K562 (cell line): ENCODE results near the gene TXNDC15. TPM values are rescaled to one million over a fixed set of nuclear protein-coding genes. Genes with fewer than 3 reads are reported as not detected.

Experiments used
- BACH1 ChIP-seq: fragments of 200-800 bp; sonication (Bioruptor generic); IDR thresholded peaks from 2 replicates; pipeline ENCODE4 v1.6.1; 2016; ENCODE audit warnings: missing genetic modification characterization, missing compliant biosample characterization
- DEAF1 ChIP-seq: fragments of 450-650 bp; formaldehyde crosslinking; IDR thresholded peaks from 2 replicates; pipeline ENCODE4 v1.4.0; 2020; ENCODE audit warnings: mild to moderate bottlenecking, moderate library complexity
- E2F6 ChIP-seq, 2 experiments: IDR thresholded peaks; 2 replicates each; pipeline ENCODE4 v1.6.1; 2011; ENCODE audit warnings: borderline replicate concordance in 1 of 2, control low read depth in 1 of 2, low read depth in 1 of 2, low read length in 1 of 2, mild to moderate bottlenecking in 1 of 2, mixed read lengths in 1 of 2, moderate library complexity in 1 of 2; ENCODE audit not compliant: insufficient read depth in 1 of 2, insufficient read length in 1 of 2, poor library complexity in 1 of 2, severe bottlenecking in 1 of 2; ENCODE audit errors: extremely low read depth in 1 of 2
- ETV5 ChIP-seq: sonication (generic); formaldehyde crosslinking; IDR thresholded peaks from 2 replicates; pipeline ENCODE4 v1.4.0; 2020; ENCODE audit warnings: low read depth, mild to moderate bottlenecking, missing genetic modification reagents
- GABPA ChIP-seq: fragments of 200-800 bp; sonication (Bioruptor generic); conservative IDR thresholded peaks from 2 replicates; pipeline ENCODE4 v1.6.1; 2016; ENCODE audit warnings: low read depth, missing genetic modification characterization, missing compliant biosample characterization
- HEY1 ChIP-seq: fragments of 250-450 bp; sonication (Bioruptor Pico); IDR thresholded peaks from 2 replicates; pipeline ENCODE4 v1.5.0; 2020; ENCODE audit warnings: mild to moderate bottlenecking, moderate library complexity, borderline replicate concordance
- L3MBTL2 ChIP-seq: fragments of 450-650 bp; IDR thresholded peaks from 2 replicates; pipeline ENCODE4 v1.6.1; 2016; ENCODE audit warnings: mild to moderate bottlenecking, moderate library complexity
- MCM5 ChIP-seq: fragments of 450-650 bp; IDR thresholded peaks from 2 replicates; pipeline ENCODE4 v1.6.1; 2016; ENCODE audit warnings: low read depth
- NFE2L1 ChIP-seq: fragments of 450-650 bp; IDR thresholded peaks from 2 replicates; pipeline ENCODE4 v1.6.1; 2016; ENCODE audit warnings: missing genetic modification characterization, low read depth, mild to moderate bottlenecking, missing compliant biosample characterization, moderate library complexity, borderline replicate concordance
- POLR2G ChIP-seq: fragments of 200-400 bp; formaldehyde crosslinking; IDR thresholded peaks from 2 replicates; pipeline ENCODE4 v1.6.1; 2017; ENCODE audit warnings: low read depth, mild to moderate bottlenecking, antibody characterized with exemption, low read length, moderate library complexity
- RFX7 ChIP-seq: fragments of 250-450 bp; sonication (Bioruptor Pico); IDR thresholded peaks from 2 replicates; pipeline ENCODE4 v1.5.1; 2021; ENCODE audit warnings: mild to moderate bottlenecking
- SMAD2 ChIP-seq: fragments of 150-350 bp; IDR thresholded peaks from 2 replicates; pipeline ENCODE4 v1.6.1; 2014; ENCODE audit warnings: low read depth, mild to moderate bottlenecking, low read length
- TCFL5 ChIP-seq: fragments of 250-450 bp; sonication (Bioruptor Pico); conservative IDR thresholded peaks from 2 replicates; pipeline ENCODE4 v1.6.1; 2021; ENCODE audit warnings: mild to moderate bottlenecking, moderate library complexity, matching md5 sums
- ZFP36 ChIP-seq: fragments of 150-350 bp; IDR thresholded peaks from 2 replicates; pipeline ENCODE4 v1.6.1; 2018; ENCODE audit warnings: low read length, low read depth; ENCODE audit not compliant: partially characterized antibody
- ZNF253 ChIP-seq: fragments of 250-450 bp; sonication (Bioruptor Pico); conservative IDR thresholded peaks from 2 replicates; pipeline ENCODE4 v1.6.1; 2021; ENCODE audit warnings: mild to moderate bottlenecking
- ZNF583 ChIP-seq: fragments of 250-450 bp; sonication (Bioruptor Pico); IDR thresholded peaks from 2 replicates; pipeline ENCODE4 v1.4.0; 2020
- ZNF639 ChIP-seq, 2 experiments: fragments of 200-800 bp in 1 of 2; sonication (Bioruptor generic) in 1 of 2; sonication (generic) in 1 of 2; formaldehyde crosslinking in 1 of 2; IDR thresholded peaks in 1 of 2; conservative IDR thresholded peaks in 1 of 2; 2 replicates each; pipeline versions ENCODE4 v1.5.0 to v1.6.1; 2016 to 2020; ENCODE audit warnings: missing compliant biosample characterization in 1 of 2, missing genetic modification characterization in 1 of 2, missing genetic modification reagents in 1 of 2
- polyA plus RNA-seq, 8 experiments: library from polyadenylated mRNA; depleted of rRNA in 4 of 8; stranded (reverse) in 5 of 8; unstranded in 3 of 8; fragments of >200 nt; fragmentation: Nextera tagmentation in 2 of 8; fragmentation: Illumina TruSeq in 1 of 8; extraction: Ambion mirVana in 2 of 8; extraction: Trizol in 1 of 8; gene quantifications; 2 replicates each; pipeline versions ENCODE4 v1.2.1 to v1.2.3, GENCODE V29; 2011 to 2014; ENCODE audit warnings: inconsistent platforms in 1 of 8, missing spikeins in 1 of 8
- total RNA-seq, 7 experiments: library from RNA; depleted of rRNA in 6 of 7; stranded (reverse); fragments of >200 nt in 6 of 7; fragmentation: Illumina TruSeq in 2 of 7; extraction: Trizol in 2 of 7; gene quantifications; 2 replicates each; pipeline versions ENCODE4 v1.2.1 to v1.2.3, GENCODE V29; 2011 to 2021; ENCODE audit warnings: low replicate concordance in 1 of 7
- TF ChIP-seq, protein P1 (sequence below), 2 experiments: fragments of 150-350 bp in 1 of 2; IDR thresholded peaks; 2 replicates each; pipeline ENCODE4 v1.6.1; 2012 to 2016; ENCODE audit warnings: low read depth in 2 of 2, low read length in 2 of 2, mild to moderate bottlenecking in 1 of 2, moderate library complexity in 1 of 2

Gene TXNDC15
- total and polyA plus RNA-seq, 9 of the 15 experiments (the other 6 are each of a cell fraction or from before 2014, with no cell fraction given): 3.0 to 15.4 (median 12.3) TPM

DNA sequence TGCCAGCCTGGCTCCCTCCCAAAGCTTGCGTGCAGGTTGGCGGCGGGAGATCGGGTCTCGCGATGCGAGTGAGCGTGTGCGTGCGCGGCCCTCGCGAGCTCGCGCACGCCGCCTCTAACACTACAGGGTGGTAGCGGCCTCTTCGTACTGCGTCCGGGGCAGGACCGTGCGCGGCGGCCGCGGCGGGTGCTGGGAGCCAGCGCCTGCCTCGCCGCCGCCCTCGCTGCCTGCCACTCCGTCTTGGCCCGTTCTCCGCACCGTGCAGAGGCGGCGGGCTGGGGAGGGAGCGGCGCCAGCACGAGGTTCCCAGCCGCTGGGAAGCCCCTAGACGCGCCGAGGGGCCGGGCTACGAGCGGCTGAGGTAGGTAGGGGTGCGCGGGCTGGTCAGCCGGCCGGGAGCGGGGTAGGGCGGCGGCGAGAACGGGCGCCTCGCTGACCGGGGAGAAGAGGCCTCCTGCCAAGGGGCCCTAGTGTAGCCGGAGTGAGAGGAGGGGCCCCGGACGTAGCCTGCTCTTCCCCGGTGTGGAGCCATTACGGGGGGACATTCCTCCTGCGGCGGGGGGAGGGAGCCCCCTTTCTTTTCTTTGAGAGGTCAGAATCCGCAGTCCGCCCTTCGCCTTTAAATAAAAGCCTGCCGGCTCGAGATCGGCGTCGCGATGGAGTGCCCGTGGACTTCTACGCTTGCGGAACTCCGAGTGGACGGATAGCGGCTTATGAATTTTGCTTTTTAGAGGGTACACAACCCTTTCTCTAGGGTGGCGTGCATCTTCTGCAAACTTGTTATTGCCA is 28.1 kb upstream of the TXNDC15 start, which contains the start of gene C5orf24 (continued):
- TF ChIP-seq E2F6 (IDR thresholded peaks at IDR 0.05; ENCODE audit: borderline replicate concordance in 1 of 2, extremely low read depth in 1 of 2, insufficient read depth in 1 of 2, insufficient read length in 1 of 2, low read depth in 1 of 2, low read length in 1 of 2, poor library complexity in 1 of 2, severe bottlenecking in 1 of 2): peak; percentile 99
- TF ChIP-seq BACH1 (tag): no peak
- TF ChIP-seq MCM5: no peak
- no peak for TF ChIP-seq ZNF583 (CRISPR knock-in tag)
- no peak for TF ChIP-seq HEY1
- TF ChIP-seq DEAF1 (CRISPR knock-in tag): no peak
- TF ChIP-seq TCFL5 (CRISPR knock-in tag): no peak
- TF ChIP-seq ETV5 (CRISPR knock-in tag): peak; percentile 34
- TF ChIP-seq NFE2L1 (tag): no peak
- no peak for TF ChIP-seq ZFP36
- peak; percentile 94 for TF ChIP-seq L3MBTL2
- TF ChIP-seq, protein P1, sequence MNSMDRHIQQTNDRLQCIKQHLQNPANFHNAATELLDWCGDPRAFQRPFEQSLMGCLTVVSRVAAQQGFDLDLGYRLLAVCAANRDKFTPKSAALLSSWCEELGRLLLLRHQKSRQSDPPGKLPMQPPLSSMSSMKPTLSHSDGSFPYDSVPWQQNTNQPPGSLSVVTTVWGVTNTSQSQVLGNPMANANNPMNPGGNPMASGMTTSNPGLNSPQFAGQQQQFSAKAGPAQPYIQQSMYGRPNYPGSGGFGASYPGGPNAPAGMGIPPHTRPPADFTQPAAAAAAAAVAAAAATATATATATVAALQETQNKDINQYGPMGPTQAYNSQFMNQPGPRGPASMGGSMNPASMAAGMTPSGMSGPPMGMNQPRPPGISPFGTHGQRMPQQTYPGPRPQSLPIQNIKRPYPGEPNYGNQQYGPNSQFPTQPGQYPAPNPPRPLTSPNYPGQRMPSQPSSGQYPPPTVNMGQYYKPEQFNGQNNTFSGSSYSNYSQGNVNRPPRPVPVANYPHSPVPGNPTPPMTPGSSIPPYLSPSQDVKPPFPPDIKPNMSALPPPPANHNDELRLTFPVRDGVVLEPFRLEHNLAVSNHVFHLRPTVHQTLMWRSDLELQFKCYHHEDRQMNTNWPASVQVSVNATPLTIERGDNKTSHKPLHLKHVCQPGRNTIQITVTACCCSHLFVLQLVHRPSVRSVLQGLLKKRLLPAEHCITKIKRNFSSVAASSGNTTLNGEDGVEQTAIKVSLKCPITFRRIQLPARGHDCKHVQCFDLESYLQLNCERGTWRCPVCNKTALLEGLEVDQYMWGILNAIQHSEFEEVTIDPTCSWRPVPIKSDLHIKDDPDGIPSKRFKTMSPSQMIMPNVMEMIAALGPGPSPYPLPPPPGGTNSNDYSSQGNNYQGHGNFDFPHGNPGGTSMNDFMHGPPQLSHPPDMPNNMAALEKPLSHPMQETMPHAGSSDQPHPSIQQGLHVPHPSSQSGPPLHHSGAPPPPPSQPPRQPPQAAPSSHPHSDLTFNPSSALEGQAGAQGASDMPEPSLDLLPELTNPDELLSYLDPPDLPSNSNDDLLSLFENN (IDR thresholded peaks at IDR 0.05; ENCODE audit: low read depth in 2 of 2, low read length in 2 of 2): peak in 1 of 2 experiments; percentile 69; a peak in 2 of 4 replicates
- peak; percentile 85 for TF ChIP-seq GABPA
- no peak for TF ChIP-seq ZNF253 (CRISPR knock-in tag)
- 0 out of 2 replicates have a peak, but pooled peaks have one; percentile 9 for TF ChIP-seq RFX7
- TF ChIP-seq SMAD2: no peak
- TF ChIP-seq ZNF639 (CRISPR knock-in tag; conservative IDR thresholded peaks at IDR 0.05 in 1 of 2, IDR thresholded peaks at IDR 0.05 in 1 of 2): peak in 1 of 2 experiments; percentile 85; a peak in 2 of 4 replicates
- TF ChIP-seq POLR2G: peak; percentile 100
